PC-9 (cell line): ENCODE measurements around the gene SEL1L3. TPM values are rescaled to one million over a fixed set of nuclear protein-coding genes. Genes with fewer than 3 reads are reported as not detected.

Source experiments
- BruUV-seq: library from RNA; stranded (reverse); fragments of 400-500 nt; replicated peaks from 2 replicates; lab custom pipeline; 2021; lab: Mats Ljungman, UMichigan
- CTCF ChIA-PET: fragments of 300-600 bp; sonication (Branson Sonifier 250); formaldehyde crosslinking; loops from one replicate; lab custom pipeline; 2022; ENCODE audit warnings: antibody characterized with exemption; lab: Charles Lee
- POLR2A ChIA-PET: fragments of 300-600 bp; sonication (Branson Sonifier 250); formaldehyde crosslinking; loops from one replicate; lab custom pipeline; 2022; ENCODE audit warnings: antibody characterized with exemption; ENCODE audit not compliant: unreplicated experiment; lab: Charles Lee
- DNase-seq, 2 experiments: peaks; one replicate each; pipeline versions ENCODE4 v3.0.0 to v3.0.0-alpha.2; 2015 to 2022; ENCODE audit warnings: mixed read lengths in 1 of 2
- H2AFZ ChIP-seq: fragments of 200-600 bp; sonication (generic); 2 replicates; pipeline ENCODE4 v1.8.1; 2017; ENCODE audit warnings: antibody characterized with exemption
- H3F3A ChIP-seq: fragments of 200-600 bp; sonication (generic); 2 replicates; pipeline ENCODE4 v1.8.1; 2017; ENCODE audit warnings: antibody characterized with exemption, mild to moderate bottlenecking, low read depth; ENCODE audit not compliant: insufficient read depth
- H3K27ac ChIP-seq: fragments of 200-600 bp; sonication (generic); 2 replicates; pipeline ENCODE4 v1.6.1; 2016; ENCODE audit warnings: mixed run types
- H3K27me3 ChIP-seq: fragments of 200-600 bp; sonication (generic); 2 replicates; pipeline ENCODE4 v1.6.1; 2016; ENCODE audit warnings: low read depth, mixed run types; ENCODE audit not compliant: insufficient read depth
- H3K36me3 ChIP-seq: fragments of 200-600 bp; sonication (generic); 2 replicates; pipeline ENCODE4 v1.6.1; 2016; ENCODE audit warnings: low read depth, mixed run types
- H3K4me1 ChIP-seq: fragments of 200-600 bp; sonication (generic); replicated peaks from 2 replicates; pipeline ENCODE4 v1.6.1; 2016; ENCODE audit warnings: mixed run types; ENCODE audit not compliant: insufficient read depth
- H3K4me2 ChIP-seq: fragments of 200-600 bp; sonication (generic); 2 replicates; pipeline ENCODE4 v1.6.1; 2017; ENCODE audit warnings: mixed run types
- H3K4me3 ChIP-seq: fragments of 200-600 bp; sonication (generic); 2 replicates; pipeline ENCODE4 v1.6.1; 2016; ENCODE audit warnings: mixed run types
- H3K79me2 ChIP-seq: fragments of 200-600 bp; sonication (generic); 2 replicates; pipeline ENCODE4 v1.6.1; 2017; ENCODE audit warnings: low read depth, mixed run types
- H3K9me2 ChIP-seq: fragments of 200-600 bp; sonication (generic); 2 replicates; pipeline ENCODE4 v1.8.1; 2017; ENCODE audit warnings: mild to moderate bottlenecking; ENCODE audit not compliant: insufficient read depth
- H3K9me3 ChIP-seq: fragments of 200-600 bp; sonication (generic); 2 replicates; pipeline ENCODE4 v1.8.1; 2016; ENCODE audit warnings: low read depth; ENCODE audit not compliant: insufficient read depth
- H4K20me1 ChIP-seq: fragments of 200-600 bp; sonication (generic); 2 replicates; pipeline ENCODE4 v1.8.1; 2017; ENCODE audit not compliant: insufficient read depth
- EZH2 ChIP-seq: fragments of 200-600 bp; sonication (generic); IDR thresholded peaks from 2 replicates; pipeline ENCODE4 v1.8.0; 2017; ENCODE audit warnings: antibody characterized with exemption, low read depth
- intact Hi-C: fragments of 100-400 bp; cut with micrococcal nuclease; formaldehyde crosslinking; loops from one replicate; pipeline ENCODE4 v1.10.0; 2022; ENCODE audit not compliant: unreplicated experiment
- total RNA-seq: library from RNA; stranded (reverse); gene quantifications from 2 replicates; pipeline ENCODE4 v1.2.3, GENCODE V29; 2021
- TF ChIP-seq, protein P1 (sequence below): fragments of 200-600 bp; sonication (generic); conservative IDR thresholded peaks from 2 replicates; pipeline ENCODE4 v1.6.1; 2017; ENCODE audit warnings: mixed run types, antibody characterized with exemption, mild to moderate bottlenecking, moderate library complexity

Gene SEL1L3
- total RNA-seq, 1 experiment from 2014 or later = 79.2 TPM

DNA sequence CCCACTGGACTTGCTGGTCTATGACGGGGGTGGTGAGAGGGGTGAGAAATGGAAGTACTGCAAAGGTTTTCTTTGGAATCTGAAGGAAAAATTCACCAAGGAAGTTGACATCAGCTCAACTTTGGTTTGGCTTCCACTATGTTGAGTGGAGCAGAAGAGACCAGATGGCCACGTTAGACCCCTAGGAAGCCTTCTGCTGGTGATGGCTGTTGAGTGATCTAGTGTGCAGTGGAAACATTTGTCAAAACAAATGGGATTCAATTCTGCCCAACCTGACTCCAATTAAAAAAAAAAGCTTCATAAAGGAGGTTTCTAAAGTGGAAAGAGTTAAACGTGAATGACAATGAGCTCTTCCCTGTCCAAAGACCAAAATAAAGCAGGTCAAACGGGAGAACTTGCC, 25.7 kb downstream of the SEL1L3 start:
- Histone ChIP-seq H3F3A (no peaks in the 10 kb centered on the region), H4K20me1 (no peaks in the 10 kb centered on the region; the same call in 1 of the 2 replicates), H3K36me3 (peaks cover 11% of the 10 kb centered on the region; the same call in 1 of the 2 replicates), H3K9me2 (no peaks in the 10 kb centered on the region), H3K27ac (no peak overlapping the region), H3K27me3 (no peaks in the 10 kb centered on the region), H2AFZ (no peak overlapping the region), H3K4me3 (no peak overlapping the region), H3K79me2 (no peaks in the 10 kb centered on the region), H3K9me3 (no peaks in the 10 kb centered on the region), H3K4me2 (no peak overlapping the region), H3K4me1 (no peaks in the 10 kb centered on the region)
- POLR2A ChIA-PET = interaction anchor here (0.8 kb wide), 1 partner anchor 422 kb away, joined by 8 read pairs; no protein-coding TSS in a partner anchor
- intact Hi-C loops = no loop called here
- DNase-seq = no peak
- TF ChIP-seq, protein P1, sequence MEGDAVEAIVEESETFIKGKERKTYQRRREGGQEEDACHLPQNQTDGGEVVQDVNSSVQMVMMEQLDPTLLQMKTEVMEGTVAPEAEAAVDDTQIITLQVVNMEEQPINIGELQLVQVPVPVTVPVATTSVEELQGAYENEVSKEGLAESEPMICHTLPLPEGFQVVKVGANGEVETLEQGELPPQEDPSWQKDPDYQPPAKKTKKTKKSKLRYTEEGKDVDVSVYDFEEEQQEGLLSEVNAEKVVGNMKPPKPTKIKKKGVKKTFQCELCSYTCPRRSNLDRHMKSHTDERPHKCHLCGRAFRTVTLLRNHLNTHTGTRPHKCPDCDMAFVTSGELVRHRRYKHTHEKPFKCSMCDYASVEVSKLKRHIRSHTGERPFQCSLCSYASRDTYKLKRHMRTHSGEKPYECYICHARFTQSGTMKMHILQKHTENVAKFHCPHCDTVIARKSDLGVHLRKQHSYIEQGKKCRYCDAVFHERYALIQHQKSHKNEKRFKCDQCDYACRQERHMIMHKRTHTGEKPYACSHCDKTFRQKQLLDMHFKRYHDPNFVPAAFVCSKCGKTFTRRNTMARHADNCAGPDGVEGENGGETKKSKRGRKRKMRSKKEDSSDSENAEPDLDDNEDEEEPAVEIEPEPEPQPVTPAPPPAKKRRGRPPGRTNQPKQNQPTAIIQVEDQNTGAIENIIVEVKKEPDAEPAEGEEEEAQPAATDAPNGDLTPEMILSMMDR = no peak
- TF ChIP-seq EZH2 = no peak
- no TSS peak for BruUV-seq
- CTCF ChIA-PET = no interaction called here

DNA sequence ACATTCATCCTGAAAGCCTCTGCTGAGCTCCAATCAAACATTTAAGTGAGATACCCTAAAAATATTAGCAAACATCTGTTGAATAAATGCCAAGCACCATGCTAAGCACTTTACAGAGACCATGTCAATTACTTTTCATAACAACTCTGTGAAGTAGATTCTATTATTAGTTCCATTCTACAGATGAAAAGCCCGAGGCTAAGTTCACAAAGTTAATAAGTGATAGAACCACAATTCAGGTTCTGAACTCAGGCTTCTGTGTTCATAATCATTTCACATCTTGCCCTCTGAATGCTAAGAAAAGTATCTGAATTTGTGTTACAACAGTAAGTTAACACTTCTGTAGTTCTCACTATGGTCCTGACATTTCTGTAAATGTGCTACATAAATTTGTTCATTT, 27.4 kb downstream of the SEL1L3 start:
- intact Hi-C loops = no loop called here
- TF ChIP-seq, protein P1 = no peak
- no peak for TF ChIP-seq EZH2
- no peaks in the 10 kb centered on the region for H3F3A ChIP-seq
- H4K20me1 ChIP-seq = no peaks in the 10 kb centered on the region; the same call in 1 of the 2 replicates
- POLR2A ChIA-PET = no interaction called here
- BruUV-seq = no TSS peak
- H3K27ac ChIP-seq = no peak overlapping the region
- H3K4me3 ChIP-seq = no peak overlapping the region
- H3K79me2 ChIP-seq = no peaks in the 10 kb centered on the region
- 0 out of 2 replicates have a peak, but pooled peaks cover 16% of the 10 kb centered on the region for H3K36me3 ChIP-seq
- no peak overlapping the region for H3K4me2 ChIP-seq
- no peaks in the 10 kb centered on the region for H3K4me1 ChIP-seq
- no peak for DNase-seq
- H3K9me2 ChIP-seq = no peaks in the 10 kb centered on the region
- no peak overlapping the region for H2AFZ ChIP-seq
- no peaks in the 10 kb centered on the region for H3K9me3 ChIP-seq
- CTCF ChIA-PET = no interaction called here
- H3K27me3 ChIP-seq = no peaks in the 10 kb centered on the region

DNA sequence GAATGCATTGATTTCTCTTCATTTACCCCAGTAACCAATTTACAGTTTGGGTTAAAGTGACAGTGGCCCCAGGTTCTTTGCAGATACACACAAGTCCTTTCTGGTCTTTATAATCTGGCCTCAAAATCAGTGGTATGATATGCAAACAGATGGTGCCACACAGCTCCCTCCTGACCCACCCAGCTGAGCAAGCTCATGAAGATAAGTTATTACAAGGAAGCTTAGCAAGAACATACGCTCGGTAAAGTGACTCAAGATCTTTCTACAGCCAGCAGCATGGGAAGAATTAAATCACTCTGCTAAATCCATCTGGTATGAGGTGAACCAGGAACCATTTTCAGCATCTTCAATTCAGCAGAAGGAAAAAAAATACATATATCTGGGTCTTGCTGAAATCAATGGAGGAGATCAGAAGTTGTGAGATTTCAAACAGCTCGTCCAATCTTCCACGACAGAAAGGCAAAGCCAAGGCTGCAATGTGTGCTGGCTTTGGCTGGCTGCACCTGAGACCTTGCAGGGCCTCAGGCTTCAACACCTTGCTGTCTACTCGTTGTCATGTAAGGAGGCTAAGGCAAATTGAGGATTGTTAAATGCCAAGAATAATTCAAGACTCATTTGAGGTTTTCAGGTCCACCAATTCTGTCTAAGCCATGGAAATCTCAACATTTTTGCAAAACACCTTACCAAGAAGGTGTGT, 28.2 kb downstream of the SEL1L3 start:
- BruUV-seq = no TSS peak
- DNase-seq = no peak
- intact Hi-C loops = no loop called here
- Histone ChIP-seq H2AFZ (no peak overlapping the region), H3K9me3 (no peaks in the 10 kb centered on the region), H3K4me2 (no peak overlapping the region), H3K36me3 (0 out of 2 replicates have a peak, but pooled peaks cover 16% of the 10 kb centered on the region), H4K20me1 (no peaks in the 10 kb centered on the region; the same call in 1 of the 2 replicates), H3K27ac (no peak overlapping the region), H3K4me3 (no peak overlapping the region), H3K27me3 (no peaks in the 10 kb centered on the region), H3K9me2 (no peaks in the 10 kb centered on the region), H3K79me2 (no peaks in the 10 kb centered on the region), H3F3A (no peaks in the 10 kb centered on the region), H3K4me1 (no peaks in the 10 kb centered on the region)
- CTCF ChIA-PET = no interaction called here
- POLR2A ChIA-PET = no interaction called here
- TF ChIP-seq, protein P1 = no peak
- no peak for TF ChIP-seq EZH2
